ENCODE measurements around the gene TUBA3D. TPM values are rescaled to one million over a fixed set of nuclear protein-coding genes. Genes with fewer than 3 reads are reported as not detected.
"Not testable (repeated sequence)": the region's sequence is repeated elsewhere in the genome, so short reads cannot be mapped to it uniquely, and the experiment has no call there.

TUBA3D gene
- total and polyA plus RNA-seq, 2 experiments from 2014 or later: 86.7 to 126 TPM

GRCh38 chr2:131509615-131510014 lies 33.7 kb downstream of the TUBA3D start:
- Histone ChIP-seq H3K27me3 (no peaks in the 10 kb centered on the region), H3K27ac (no peak overlapping the region), H3K4me3 (no peak overlapping the region), H3K36me3 (replicated peaks; ENCODE audit: insufficient read depth, low read depth) (no peaks in the 10 kb centered on the region), H4K20me1 (ENCODE audit: insufficient read depth, poor library complexity, severe bottlenecking) (no peaks in the 10 kb centered on the region), H2AFZ (no peak overlapping the region), H3K9me3 (ENCODE audit: low read depth) (no peaks in the 10 kb centered on the region), H3K9me2 (replicated peaks; ENCODE audit: insufficient read depth) (no peaks in the 10 kb centered on the region), H3K4me1 (ENCODE audit: insufficient read depth) (no peaks in the 10 kb centered on the region), H3K79me2 (no peaks in the 10 kb centered on the region), H3K4me2 (no peak overlapping the region)
- 88% methylated on average over 9 of the region's 9 CpGs for WGBS (ENCODE audit: low lambda C conversion rate, missing lambda C conversion rate)
- TF ChIP-seq, protein P1, sequence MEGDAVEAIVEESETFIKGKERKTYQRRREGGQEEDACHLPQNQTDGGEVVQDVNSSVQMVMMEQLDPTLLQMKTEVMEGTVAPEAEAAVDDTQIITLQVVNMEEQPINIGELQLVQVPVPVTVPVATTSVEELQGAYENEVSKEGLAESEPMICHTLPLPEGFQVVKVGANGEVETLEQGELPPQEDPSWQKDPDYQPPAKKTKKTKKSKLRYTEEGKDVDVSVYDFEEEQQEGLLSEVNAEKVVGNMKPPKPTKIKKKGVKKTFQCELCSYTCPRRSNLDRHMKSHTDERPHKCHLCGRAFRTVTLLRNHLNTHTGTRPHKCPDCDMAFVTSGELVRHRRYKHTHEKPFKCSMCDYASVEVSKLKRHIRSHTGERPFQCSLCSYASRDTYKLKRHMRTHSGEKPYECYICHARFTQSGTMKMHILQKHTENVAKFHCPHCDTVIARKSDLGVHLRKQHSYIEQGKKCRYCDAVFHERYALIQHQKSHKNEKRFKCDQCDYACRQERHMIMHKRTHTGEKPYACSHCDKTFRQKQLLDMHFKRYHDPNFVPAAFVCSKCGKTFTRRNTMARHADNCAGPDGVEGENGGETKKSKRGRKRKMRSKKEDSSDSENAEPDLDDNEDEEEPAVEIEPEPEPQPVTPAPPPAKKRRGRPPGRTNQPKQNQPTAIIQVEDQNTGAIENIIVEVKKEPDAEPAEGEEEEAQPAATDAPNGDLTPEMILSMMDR (IDR thresholded peaks at IDR 0.05; ENCODE audit: poor library complexity): no peak
- TF ChIP-seq EZH2phosphoT487 (IDR thresholded peaks at IDR 0.05; ENCODE audit: low read depth, severe bottlenecking, unreplicated experiment) (no peak), EZH2 (IDR thresholded peaks at IDR 0.05; ENCODE audit: borderline replicate concordance) (no peak)
- DNase-seq (ENCODE audit: low spot score): no peak

DNA sequence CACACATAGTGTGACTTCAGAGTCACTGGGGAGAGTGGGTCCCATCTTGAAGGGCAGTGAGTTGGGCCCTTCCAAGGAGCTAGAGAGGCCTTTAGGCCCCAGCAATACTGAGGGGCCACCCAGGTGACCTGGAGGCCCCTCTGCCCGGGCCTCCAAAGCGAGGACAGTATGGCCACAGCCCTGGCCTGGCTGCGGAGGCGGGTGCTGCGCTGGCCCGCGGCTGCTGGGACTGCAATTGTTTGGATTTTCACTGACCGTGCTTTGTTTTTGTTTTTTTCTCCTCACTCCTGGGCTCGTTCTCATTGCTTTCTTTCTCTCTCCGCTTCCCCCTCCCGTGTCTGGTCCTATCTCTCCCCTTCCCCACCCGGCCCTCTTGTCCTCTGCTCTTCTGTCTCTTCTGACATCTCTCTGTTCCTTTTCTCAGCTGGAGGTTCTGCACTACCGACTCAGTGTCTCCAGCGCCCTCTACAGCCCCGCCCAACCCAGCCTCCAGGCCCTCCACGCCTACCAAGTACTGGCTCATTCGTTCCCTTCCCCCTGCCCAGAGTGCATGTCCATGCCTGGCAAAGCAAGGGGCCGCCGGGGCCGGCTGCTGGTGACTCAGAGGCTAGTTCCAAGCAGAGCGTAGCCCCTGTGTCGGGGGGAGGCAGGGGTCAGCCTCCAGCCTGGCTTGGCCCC lies 35.5 kb downstream of the TUBA3D start:
- not testable (repeated sequence) for H3K36me3 ChIP-seq (replicated peaks; ENCODE audit: insufficient read depth, low read depth); H3K4me2 ChIP-seq; H3K27me3 ChIP-seq; H2AFZ ChIP-seq; H3K79me2 ChIP-seq; H3K4me1 ChIP-seq (ENCODE audit: insufficient read depth); H3K9me2 ChIP-seq (replicated peaks; ENCODE audit: insufficient read depth); H4K20me1 ChIP-seq (ENCODE audit: insufficient read depth, poor library complexity, severe bottlenecking); H3K9me3 ChIP-seq (ENCODE audit: low read depth); H3K27ac ChIP-seq; H3K4me3 ChIP-seq
- 76% methylated on average over 15 of the region's 22 CpGs for WGBS (ENCODE audit: low lambda C conversion rate, missing lambda C conversion rate)
- TF ChIP-seq, protein P1 (IDR thresholded peaks at IDR 0.05; ENCODE audit: poor library complexity): peak; percentile 3
- DNase-seq (ENCODE audit: low spot score): peak; percentile 66

DNA sequence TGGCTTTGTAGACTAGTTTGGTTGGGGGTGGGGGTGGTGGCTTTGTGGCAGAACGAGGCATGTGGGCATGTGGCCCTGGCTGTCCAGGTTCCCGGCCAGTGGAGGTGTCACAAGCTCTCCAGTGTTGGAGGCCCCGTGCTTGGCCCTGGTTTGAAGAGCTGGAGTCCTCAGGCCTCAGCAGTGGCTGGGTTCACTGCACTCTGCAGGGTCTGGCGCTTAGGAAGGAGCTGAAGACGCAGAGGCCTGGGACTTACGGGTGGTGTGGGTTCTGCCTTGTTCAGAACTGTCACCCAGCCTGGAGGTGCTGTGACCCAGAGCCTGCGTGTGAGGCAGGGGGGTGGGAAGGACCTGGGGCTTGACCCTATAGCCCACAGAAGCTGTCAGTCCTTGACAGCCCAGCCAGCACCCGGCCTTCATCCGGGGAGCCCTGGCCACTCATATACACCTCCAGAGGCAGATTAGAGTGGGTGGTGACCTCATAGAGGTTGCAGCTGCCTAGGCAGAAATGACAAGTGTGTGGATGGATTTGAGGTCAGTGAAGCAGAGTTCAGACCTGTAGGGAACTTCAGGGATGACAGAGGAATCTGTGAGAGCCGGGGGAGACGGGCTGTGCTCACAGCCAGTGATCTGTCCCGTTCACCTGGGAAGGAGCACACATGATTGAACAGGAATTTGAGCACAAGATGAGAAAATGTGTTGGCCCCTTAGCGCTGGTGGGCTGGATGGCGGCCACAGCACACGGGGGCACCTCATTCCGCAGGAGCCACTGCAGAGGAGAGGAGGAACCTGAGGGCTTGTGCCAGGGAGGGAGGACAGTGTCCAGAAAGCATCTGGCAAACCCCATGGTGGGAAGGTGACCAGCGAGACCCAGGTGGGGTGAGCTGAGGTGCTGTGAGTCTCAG lies 36.3 kb downstream of the TUBA3D start:
- WGBS (ENCODE audit: low lambda C conversion rate, missing lambda C conversion rate): 79% methylated on average over 15 of the region's 17 CpGs
- not testable (repeated sequence) for H2AFZ ChIP-seq; H3K79me2 ChIP-seq; H3K36me3 ChIP-seq (replicated peaks; ENCODE audit: insufficient read depth, low read depth); H4K20me1 ChIP-seq (ENCODE audit: insufficient read depth, poor library complexity, severe bottlenecking); H3K4me1 ChIP-seq (ENCODE audit: insufficient read depth); H3K27ac ChIP-seq; DNase-seq (ENCODE audit: low spot score); H3K27me3 ChIP-seq; H3K9me3 ChIP-seq (ENCODE audit: low read depth); H3K4me2 ChIP-seq; H3K9me2 ChIP-seq (replicated peaks; ENCODE audit: insufficient read depth); H3K4me3 ChIP-seq

DNA sequence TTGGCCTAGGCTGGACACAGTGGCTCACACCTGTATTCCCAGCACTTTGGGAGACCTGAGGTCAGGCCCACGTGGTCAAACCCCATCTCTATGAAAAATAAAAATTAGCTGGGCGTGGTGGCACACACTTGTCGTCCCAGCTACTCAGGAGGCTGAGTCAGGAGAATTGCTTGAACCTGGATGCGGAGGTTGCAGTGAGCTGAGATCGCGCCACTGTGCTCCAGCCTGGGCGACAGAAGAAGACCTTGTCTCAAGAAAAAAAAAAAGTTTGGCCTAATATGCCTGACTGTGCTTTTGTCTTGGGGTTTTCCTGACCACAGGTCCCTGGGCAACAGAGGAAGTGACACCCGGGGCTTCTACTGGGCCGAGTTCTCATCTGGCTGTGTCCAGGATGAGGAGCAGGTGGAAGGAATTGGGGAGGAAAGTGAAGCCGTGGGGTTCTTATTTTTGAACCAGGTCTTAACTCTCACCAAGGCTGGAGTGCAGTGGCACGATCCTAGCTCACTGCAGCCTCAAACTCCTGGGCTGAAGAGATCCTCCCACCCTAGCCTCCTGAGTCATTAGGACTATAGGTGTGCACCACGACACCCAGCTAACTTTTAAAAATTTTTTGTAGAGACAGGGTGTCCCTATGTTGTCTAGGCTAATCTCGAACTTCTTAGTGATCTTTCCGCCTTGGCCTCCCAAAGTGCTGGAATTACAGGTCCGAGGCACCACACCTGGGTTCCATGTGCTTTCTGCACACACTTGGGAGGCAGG lies 38.7 kb downstream of the TUBA3D start:
- DNase-seq (ENCODE audit: low spot score); H3K79me2 ChIP-seq; H3K9me3 ChIP-seq (ENCODE audit: low read depth); H4K20me1 ChIP-seq (ENCODE audit: insufficient read depth, poor library complexity, severe bottlenecking); H2AFZ ChIP-seq; H3K27me3 ChIP-seq; H3K27ac ChIP-seq; H3K9me2 ChIP-seq (replicated peaks; ENCODE audit: insufficient read depth); H3K4me2 ChIP-seq; H3K4me1 ChIP-seq (ENCODE audit: insufficient read depth); H3K4me3 ChIP-seq; H3K36me3 ChIP-seq (replicated peaks; ENCODE audit: insufficient read depth, low read depth): not testable (repeated sequence)
- 82% methylated on average over 15 of the region's 15 CpGs for WGBS (ENCODE audit: low lambda C conversion rate, missing lambda C conversion rate)

DNA sequence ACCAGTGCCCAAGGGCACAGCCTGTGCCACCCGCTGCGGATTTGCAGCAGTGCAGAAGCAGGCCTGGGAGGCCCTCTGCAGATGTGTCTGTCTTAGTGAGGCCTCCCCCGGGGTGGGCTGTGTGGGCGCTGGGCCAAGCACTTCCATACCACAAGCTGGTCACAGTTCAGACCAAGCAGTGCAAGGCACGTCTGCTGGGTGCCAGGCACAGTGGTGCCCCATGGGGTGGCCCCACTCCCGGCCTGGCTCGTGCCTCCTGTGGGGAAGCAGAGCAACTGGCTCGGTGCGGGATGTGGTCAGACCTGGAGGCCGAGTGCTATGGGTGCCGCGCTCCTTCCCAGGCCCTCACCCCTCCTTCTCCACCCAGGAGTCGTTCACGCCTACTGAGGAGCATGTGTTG lies 39.3 kb downstream of the TUBA3D start:
- not testable (repeated sequence) for H3K4me1 ChIP-seq (ENCODE audit: insufficient read depth); H3K36me3 ChIP-seq (replicated peaks; ENCODE audit: insufficient read depth, low read depth); H3K79me2 ChIP-seq; H3K9me2 ChIP-seq (replicated peaks; ENCODE audit: insufficient read depth); H3K9me3 ChIP-seq (ENCODE audit: low read depth); H3K4me2 ChIP-seq; H3K27me3 ChIP-seq; H4K20me1 ChIP-seq (ENCODE audit: insufficient read depth, poor library complexity, severe bottlenecking); H2AFZ ChIP-seq; H3K4me3 ChIP-seq; DNase-seq (ENCODE audit: low spot score); H3K27ac ChIP-seq
- WGBS (ENCODE audit: low lambda C conversion rate, missing lambda C conversion rate): 91% methylated on average over 14 of the region's 14 CpGs
